ENCODE data around the gene NIN. TPM values are rescaled to one million over a fixed set of nuclear protein-coding genes. Genes with fewer than 3 reads are reported as not detected.

The NIN gene
- total RNA-seq, 1 donor from 2014 or later: 46.9 TPM

- peaks cover 39% of the 10 kb centered on the region for H3K4me1 Mint-ChIP-seq (ENCODE audit: low read depth)
- no peaks in the 10 kb centered on the region for H3K36me3 Mint-ChIP-seq (ENCODE audit: low read depth)
- peak overlapping the region; percentile 92 for H3K4me3 Mint-ChIP-seq (ENCODE audit: unreplicated experiment)
- peak; percentile 7 for TF ChIP-seq CTCF (IDR thresholded peaks at IDR 0.05)
- no peak for DNase-seq (ENCODE audit: low spot score)
- H3K9me3 Mint-ChIP-seq (ENCODE audit: low read depth): no peaks in the 10 kb centered on the region
- no peaks in the 10 kb centered on the region for H3K27me3 Mint-ChIP-seq (ENCODE audit: low read depth)
- peak overlapping the region; percentile 90 for H3K27ac Mint-ChIP-seq (ENCODE audit: unreplicated experiment)
These were observed 2.1 kb downstream of the NIN start for GRCh38 chr14:50828721-50829488.

- no peak for TF ChIP-seq CTCF (IDR thresholded peaks at IDR 0.05)
- Mint-ChIP-seq H3K27me3 (ENCODE audit: low read depth) (no peaks in the 10 kb centered on the region), H3K9me3 (ENCODE audit: low read depth) (no peaks in the 10 kb centered on the region), H3K4me3 (ENCODE audit: unreplicated experiment) (no peak overlapping the region), H3K4me1 (ENCODE audit: low read depth) (peaks cover 52% of the 10 kb centered on the region), H3K36me3 (ENCODE audit: low read depth) (peaks cover under 1% of the 10 kb centered on the region), H3K27ac (ENCODE audit: unreplicated experiment) (no peak overlapping the region)
- no peak for DNase-seq (ENCODE audit: low spot score)
These were observed 4.3 kb downstream of the NIN start for GRCh38 chr14:50826681-50827080.

GRCh38 chr14:50825307-50825706 lies 5.7 kb downstream of the NIN start:
- H3K36me3 Mint-ChIP-seq (ENCODE audit: low read depth): peaks cover 1% of the 10 kb centered on the region
- no peak for DNase-seq (ENCODE audit: low spot score)
- peaks cover 50% of the 10 kb centered on the region for H3K4me1 Mint-ChIP-seq (ENCODE audit: low read depth)
- H3K4me3 Mint-ChIP-seq (ENCODE audit: unreplicated experiment): no peak overlapping the region
- no peaks in the 10 kb centered on the region for H3K27me3 Mint-ChIP-seq (ENCODE audit: low read depth)
- no peak overlapping the region for H3K27ac Mint-ChIP-seq (ENCODE audit: unreplicated experiment)
- TF ChIP-seq CTCF (IDR thresholded peaks at IDR 0.05): no peak
- H3K9me3 Mint-ChIP-seq (ENCODE audit: low read depth): no peaks in the 10 kb centered on the region

GRCh38 chr14:50823762-50824636 lies 7.0 kb downstream of the NIN start:
- peaks cover 40% of the 10 kb centered on the region for H3K4me1 Mint-ChIP-seq (ENCODE audit: low read depth)
- TF ChIP-seq CTCF (IDR thresholded peaks at IDR 0.05): no peak

GRCh38 chr14:50823051-50823761 lies 7.8 kb downstream of the NIN start:
- H3K4me3 Mint-ChIP-seq (ENCODE audit: unreplicated experiment): no peak overlapping the region
- H3K9me3 Mint-ChIP-seq (ENCODE audit: low read depth): no peaks in the 10 kb centered on the region
- peaks cover 4% of the 10 kb centered on the region for H3K36me3 Mint-ChIP-seq (ENCODE audit: low read depth)
- TF ChIP-seq CTCF (IDR thresholded peaks at IDR 0.05): no peak
- H3K4me1 Mint-ChIP-seq (ENCODE audit: low read depth): peaks cover 32% of the 10 kb centered on the region
- no peak for DNase-seq (ENCODE audit: low spot score)
- H3K27ac Mint-ChIP-seq (ENCODE audit: unreplicated experiment): peak overlapping the region; percentile 80
- no peaks in the 10 kb centered on the region for H3K27me3 Mint-ChIP-seq (ENCODE audit: low read depth)

More at GRCh38 chr14:50823762-50824636, 7.0 kb downstream of the NIN start:
- DNase-seq (ENCODE audit: low spot score): no peak
- Mint-ChIP-seq H3K27me3 (ENCODE audit: low read depth) (no peaks in the 10 kb centered on the region), H3K36me3 (ENCODE audit: low read depth) (peaks cover 3% of the 10 kb centered on the region), H3K4me3 (ENCODE audit: unreplicated experiment) (no peak overlapping the region), H3K27ac (ENCODE audit: unreplicated experiment) (peak overlapping the region; percentile 29), H3K9me3 (ENCODE audit: low read depth) (no peaks in the 10 kb centered on the region)
